Progenitor cell of endocrine pancreas (in vitro differentiated cells): ENCODE data around the gene CEP72. TPM values are rescaled to one million over a fixed set of nuclear protein-coding genes. Genes with fewer than 3 reads are reported as not detected.
"Not testable (repeated sequence)": the region's sequence is repeated elsewhere in the genome, so short reads cannot be mapped to it uniquely, and the experiment has no call there.

Experiments
- DNase-seq: peaks from one replicate; pipeline ENCODE4 v3.0.0; 2021; ENCODE audit warnings: low spot score; ENCODE audit not compliant: unreplicated experiment
- H3K27ac Mint-ChIP-seq: 2 replicates; pipeline ENCODE4 v1.8.0; 2021; ENCODE audit warnings: mild to moderate bottlenecking, moderate library complexity, mixed read lengths
- H3K27me3 Mint-ChIP-seq: 2 replicates; pipeline ENCODE4 v1.8.0; 2021; ENCODE audit warnings: mixed read lengths
- H3K36me3 Mint-ChIP-seq: 2 replicates; pipeline ENCODE4 v1.8.0; 2022; ENCODE audit warnings: mixed read lengths; ENCODE audit not compliant: insufficient read depth
- H3K4me1 Mint-ChIP-seq: 2 replicates; pipeline ENCODE4 v1.8.0; 2021; ENCODE audit warnings: low read depth, mixed read lengths
- H3K4me3 Mint-ChIP-seq: 2 replicates; pipeline ENCODE4 v1.8.0; 2021; ENCODE audit warnings: low read depth, mild to moderate bottlenecking, moderate library complexity, mixed read lengths
- H3K9me3 Mint-ChIP-seq: 2 replicates; pipeline ENCODE4 v1.8.0; 2021; ENCODE audit warnings: low read depth, mixed read lengths
- CTCF ChIP-seq: fragments of 200-600 bp; sonication (generic); IDR thresholded peaks from one replicate; pipeline ENCODE4 v1.5.0; 2021; ENCODE audit warnings: antibody characterized with exemption, mild to moderate bottlenecking; ENCODE audit not compliant: unreplicated experiment
- total RNA-seq: library from RNA; stranded (reverse); gene quantifications from 2 replicates; pipeline ENCODE4 v1.2.1, GENCODE V29; 2021

The CEP72 gene
- total RNA-seq, 1 donor from 2014 or later = 24.8 TPM

- Mint-ChIP-seq H3K27ac (no peak overlapping the region), H3K27me3 (peaks cover 11% of the 10 kb centered on the region), H3K4me1 (peaks cover 6% of the 10 kb centered on the region), H3K9me3 (no peaks in the 10 kb centered on the region), H3K4me3 (no peak overlapping the region), H3K36me3 (no peaks in the 10 kb centered on the region)
- DNase-seq = no peak
- TF ChIP-seq CTCF = no peak
These were observed 65.3 kb downstream of the CEP72 start for GRCh38 chr5:677131-678101.

- not testable (repeated sequence) for H3K4me1 Mint-ChIP-seq, H3K36me3 Mint-ChIP-seq, H3K9me3 Mint-ChIP-seq, DNase-seq, H3K27ac Mint-ChIP-seq, H3K4me3 Mint-ChIP-seq
- H3K27me3 Mint-ChIP-seq = peaks cover 11% of the 10 kb centered on the region
These were observed 66.4 kb downstream of the CEP72 start for GRCh38 chr5:678521-678920.

- H3K27ac Mint-ChIP-seq, H3K4me1 Mint-ChIP-seq, H3K4me3 Mint-ChIP-seq, DNase-seq, H3K36me3 Mint-ChIP-seq, H3K9me3 Mint-ChIP-seq: not testable (repeated sequence)
- peaks cover 11% of the 10 kb centered on the region for H3K27me3 Mint-ChIP-seq
These were observed 67.2 kb downstream of the CEP72 start for GRCh38 chr5:679166-679895.

- not testable (repeated sequence) for H3K36me3 Mint-ChIP-seq, H3K4me1 Mint-ChIP-seq, H3K9me3 Mint-ChIP-seq, H3K4me3 Mint-ChIP-seq, H3K27ac Mint-ChIP-seq, DNase-seq
- H3K27me3 Mint-ChIP-seq = peaks cover 15% of the 10 kb centered on the region
These were observed 68.1 kb downstream of the CEP72 start for GRCh38 chr5:680118-680795.

- H3K9me3 Mint-ChIP-seq, H3K27ac Mint-ChIP-seq, H3K4me3 Mint-ChIP-seq, DNase-seq, H3K4me1 Mint-ChIP-seq, H3K36me3 Mint-ChIP-seq: not testable (repeated sequence)
- peaks cover 14% of the 10 kb centered on the region for H3K27me3 Mint-ChIP-seq
These were observed 68.7 kb downstream of the CEP72 start for GRCh38 chr5:680836-681235.

- H3K4me1 Mint-ChIP-seq, H3K27ac Mint-ChIP-seq, DNase-seq, H3K4me3 Mint-ChIP-seq, H3K27me3 Mint-ChIP-seq, H3K36me3 Mint-ChIP-seq, H3K9me3 Mint-ChIP-seq: not testable (repeated sequence)
These were observed 69.4 kb downstream of the CEP72 start for GRCh38 chr5:681317-682191.

- H3K36me3 Mint-ChIP-seq, H3K27me3 Mint-ChIP-seq, H3K27ac Mint-ChIP-seq, DNase-seq, H3K9me3 Mint-ChIP-seq, H3K4me3 Mint-ChIP-seq, H3K4me1 Mint-ChIP-seq: not testable (repeated sequence)
These were observed 70.1 kb downstream of the CEP72 start for GRCh38 chr5:682216-682615.

GRCh38 chr5:682651-683358, 70.7 kb downstream of the CEP72 start:
- H3K9me3 Mint-ChIP-seq, DNase-seq, H3K36me3 Mint-ChIP-seq, H3K27ac Mint-ChIP-seq, H3K4me3 Mint-ChIP-seq, H3K4me1 Mint-ChIP-seq, H3K27me3 Mint-ChIP-seq: not testable (repeated sequence)
